HG02973 (cell line): ENCODE measurements around the gene SLC28A3.

Source experiments
- ATAC-seq: cut with Tn5 transposase; IDR thresholded peaks from one replicate; pipeline ENCODE4 v1.9.1; 2021; ENCODE audit warnings: moderate library complexity; ENCODE audit not compliant: unreplicated experiment

Gene SLC28A3

DNA sequence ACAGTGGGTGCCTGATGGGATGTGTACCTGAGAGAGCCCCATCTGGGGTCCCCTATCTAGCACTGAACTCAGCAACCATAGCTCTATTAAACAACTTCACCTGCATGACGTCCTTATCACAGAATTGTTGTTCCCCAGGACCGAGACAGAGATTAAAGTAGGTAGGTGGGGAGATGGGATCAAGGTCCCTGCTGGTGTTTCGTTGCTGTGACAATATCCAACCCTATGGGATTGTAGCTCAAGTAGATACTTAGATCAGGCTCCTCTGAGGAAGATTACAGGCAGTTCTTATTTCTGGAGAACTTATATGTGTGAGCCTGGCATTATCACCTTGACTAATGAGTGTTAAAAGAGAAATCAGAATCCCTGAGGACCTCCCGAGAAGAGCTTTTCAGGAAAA, 84.9 kb downstream of the SLC28A3 start:
- no peak for ATAC-seq

DNA sequence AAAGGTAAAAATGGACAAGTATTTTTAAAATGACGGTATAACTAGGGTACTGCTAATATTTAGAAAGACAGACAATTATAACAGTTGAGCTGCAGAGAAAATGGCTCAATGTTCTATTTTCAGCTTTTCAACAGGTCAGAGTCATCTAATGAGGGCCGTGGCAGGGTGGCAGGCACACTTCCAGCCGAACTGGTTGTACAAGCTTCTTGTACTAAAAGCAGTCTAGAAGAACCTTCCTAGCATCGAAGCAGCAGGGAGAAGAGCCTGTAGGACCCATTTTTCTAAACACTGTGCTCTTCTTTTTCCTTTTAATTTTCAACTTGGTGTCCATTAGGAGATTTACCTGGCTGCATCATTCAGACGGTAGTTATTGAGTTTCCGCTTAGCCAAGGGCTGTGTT, 85.6 kb downstream of the SLC28A3 start:
- no peak for ATAC-seq

DNA sequence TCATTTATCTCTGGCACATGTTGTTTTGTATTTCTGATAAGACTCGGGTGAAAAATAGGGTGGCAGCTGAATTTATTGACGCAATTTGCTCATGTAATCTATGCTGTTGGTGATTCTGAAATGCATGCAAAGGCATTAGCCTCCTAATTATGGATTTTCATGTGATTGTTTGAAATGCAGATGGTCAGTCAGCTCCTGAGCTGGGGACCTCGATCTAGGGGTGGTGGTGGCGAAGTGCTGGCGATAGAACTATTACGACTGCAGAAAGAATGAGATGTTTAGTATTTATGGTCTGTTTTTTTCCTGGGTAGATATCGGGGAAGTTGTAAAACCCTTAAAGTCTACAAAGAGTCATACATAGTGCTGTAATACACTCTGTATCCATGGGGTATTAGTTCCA, 88.6 kb downstream of the SLC28A3 start:
- no peak for ATAC-seq

DNA sequence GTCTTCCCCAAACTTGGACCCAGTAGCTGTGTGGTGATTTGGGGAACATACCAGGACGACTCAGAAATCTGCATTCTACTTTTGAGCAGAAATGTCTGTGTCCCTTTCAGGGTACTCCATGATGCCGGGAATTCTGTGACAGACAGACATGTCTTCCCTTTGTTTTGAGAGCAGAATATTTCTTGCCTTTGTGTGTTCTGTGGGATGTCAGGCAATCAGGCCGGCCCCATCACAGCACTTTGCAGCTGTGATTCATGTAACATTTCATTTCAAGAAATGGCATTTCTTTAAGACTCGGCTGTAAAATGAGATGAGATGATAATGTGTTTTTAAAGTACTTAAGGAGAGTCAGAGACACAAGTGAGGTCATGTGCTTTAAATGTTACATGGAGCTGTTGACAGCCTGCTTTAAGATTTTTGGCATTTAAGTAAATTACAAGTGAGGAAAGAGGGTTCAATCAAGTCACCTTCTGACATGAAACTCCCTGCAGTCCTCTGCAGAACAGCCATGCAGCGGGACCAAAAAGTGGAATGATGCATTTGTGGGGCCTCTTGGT, 98.7 kb downstream of the SLC28A3 start:
- no peak for ATAC-seq

DNA sequence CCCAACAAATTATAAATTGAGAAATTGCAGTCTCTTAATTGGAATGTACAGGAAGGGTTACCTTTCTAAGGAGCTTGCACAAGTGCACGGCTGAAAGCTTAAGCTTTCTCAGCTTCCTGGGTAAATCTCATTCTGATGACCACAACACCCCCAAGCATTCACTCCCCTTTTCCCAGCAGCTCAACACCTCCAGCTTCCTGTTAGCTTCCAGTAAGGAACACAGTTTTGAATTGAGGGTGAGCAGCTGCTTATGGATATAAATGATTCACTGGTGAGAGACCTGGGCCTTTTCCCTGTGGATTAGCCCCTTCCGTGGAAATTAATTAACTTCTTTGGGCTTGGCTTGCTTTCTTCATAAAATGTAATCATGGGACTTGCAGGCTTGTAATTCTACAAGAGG, 101.2 kb downstream of the SLC28A3 start:
- no peak for ATAC-seq

DNA sequence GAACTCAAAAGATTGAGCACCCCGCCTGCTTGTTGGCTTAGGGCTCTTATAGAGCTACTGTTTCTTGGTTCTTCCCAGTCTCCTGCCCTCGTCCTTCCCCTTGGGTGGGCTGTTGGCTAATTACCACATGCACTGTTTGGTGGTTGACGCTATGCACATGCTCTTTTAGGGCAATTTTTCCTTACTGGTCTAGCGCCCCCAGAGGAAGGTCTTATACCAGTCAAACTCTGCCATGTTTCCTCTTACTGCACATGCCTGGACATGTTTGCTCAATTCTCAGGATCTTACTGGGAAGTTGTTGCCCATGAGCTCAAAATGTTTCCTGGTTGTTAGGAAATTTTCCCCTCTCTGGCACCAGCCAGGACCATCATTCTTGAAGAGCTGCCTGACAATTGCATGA, 101.9 kb downstream of the SLC28A3 start:
- no peak for ATAC-seq

DNA sequence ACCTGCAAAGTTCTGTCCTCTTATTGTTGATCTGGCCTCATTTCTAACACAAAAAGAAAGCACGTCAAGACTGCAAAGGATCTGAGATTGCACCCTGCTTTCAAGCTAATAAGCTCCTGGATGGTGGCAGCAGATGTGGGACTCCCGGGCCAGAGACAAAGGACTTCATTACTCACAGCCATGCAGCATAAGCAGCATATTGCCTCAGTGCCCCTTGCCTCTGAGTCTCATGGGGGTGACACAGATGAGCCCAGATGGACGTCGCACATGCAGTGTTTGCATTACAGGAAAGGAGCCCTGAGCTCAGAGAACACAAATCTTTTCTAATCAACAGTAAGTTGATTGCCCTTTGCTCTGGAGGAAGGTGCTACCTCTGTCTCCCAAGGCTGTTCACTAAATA, 105.0 kb downstream of the SLC28A3 start:
- no peak for ATAC-seq

DNA sequence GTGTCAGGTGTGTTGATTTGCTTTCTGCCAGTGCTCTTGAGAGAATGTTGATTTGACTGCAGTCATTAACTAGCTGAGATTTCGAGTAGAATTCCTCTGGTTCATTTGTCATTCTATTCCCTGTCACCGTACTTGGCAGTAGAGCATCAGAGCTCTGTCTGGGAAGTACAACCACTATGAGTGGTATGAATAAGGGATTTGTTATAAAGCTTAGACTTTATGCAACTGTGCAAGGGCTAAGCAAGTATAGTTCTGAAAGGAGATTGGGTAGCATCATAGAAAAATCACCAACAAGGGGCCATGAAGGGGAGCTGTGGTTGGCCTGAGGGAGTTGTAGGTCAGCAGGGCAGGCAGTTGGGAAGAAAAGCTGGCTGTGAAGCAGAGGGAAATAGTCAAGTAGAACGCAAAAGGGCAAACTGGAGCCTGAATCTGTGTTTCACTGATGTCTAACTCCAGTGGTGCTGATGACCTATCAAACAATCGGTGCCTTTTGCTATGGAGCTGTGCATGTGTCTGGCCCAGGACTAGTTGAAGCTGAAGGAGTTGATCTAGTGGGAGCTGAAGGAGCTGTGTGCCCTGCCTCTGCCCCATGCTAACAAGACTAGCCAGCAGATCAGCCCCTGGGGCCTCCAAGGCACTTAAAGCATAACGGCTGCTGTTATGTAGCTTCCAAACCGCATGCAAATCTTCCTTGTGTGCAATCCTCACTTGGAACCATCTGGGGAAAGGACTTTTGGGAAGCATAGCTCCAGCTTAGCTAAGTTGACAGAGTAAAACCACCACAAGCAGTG, 110.0 kb downstream of the SLC28A3 start:
- no peak for ATAC-seq

DNA sequence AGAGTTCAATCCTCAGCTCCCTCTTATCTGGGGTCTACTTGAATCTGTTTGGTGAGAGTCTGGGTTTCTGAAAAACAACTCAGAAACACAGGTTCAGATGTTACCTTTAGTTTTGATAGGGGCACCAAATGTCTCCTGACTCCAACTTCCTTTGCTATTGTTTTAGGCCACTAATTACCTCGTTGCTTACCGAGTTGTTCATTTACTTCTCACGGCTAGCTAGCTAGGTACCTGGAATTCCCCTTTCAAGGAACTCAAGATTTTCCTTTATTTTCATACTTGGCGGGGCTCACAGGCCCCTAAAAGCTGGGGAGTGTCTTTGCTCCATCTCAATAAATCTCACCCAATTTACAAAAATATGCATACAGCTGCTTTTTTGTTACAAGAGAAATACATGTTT, 111.4 kb downstream of the SLC28A3 start:
- ATAC-seq = no peak

DNA sequence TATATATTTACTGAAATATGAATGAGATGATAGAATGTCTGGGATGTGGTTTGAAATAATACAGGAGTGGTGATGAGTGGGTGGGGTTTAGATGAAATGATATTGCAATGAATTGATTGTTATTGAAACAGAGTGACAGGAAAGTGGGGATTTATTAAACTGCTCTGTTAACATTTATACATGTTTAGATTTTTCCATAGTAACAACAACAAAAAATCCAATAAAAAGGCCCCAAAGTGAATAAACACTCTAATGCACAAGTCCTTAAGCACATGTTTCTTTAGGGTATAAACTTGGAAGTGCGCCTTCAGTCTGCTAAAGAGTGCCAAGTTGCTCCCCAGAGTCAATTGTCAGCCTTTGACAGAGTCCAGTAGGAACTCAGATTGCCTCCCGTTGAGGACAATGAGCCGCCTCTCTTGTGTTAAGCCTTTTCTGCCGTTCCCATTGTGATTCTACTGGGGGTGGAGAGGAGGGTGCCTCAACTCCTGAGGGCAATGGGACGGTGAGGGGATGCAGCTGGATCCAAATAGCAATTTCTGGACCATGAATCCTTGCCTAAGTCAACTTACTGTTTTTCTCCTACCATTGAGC, 112.3 kb downstream of the SLC28A3 start:
- ATAC-seq = no peak

DNA sequence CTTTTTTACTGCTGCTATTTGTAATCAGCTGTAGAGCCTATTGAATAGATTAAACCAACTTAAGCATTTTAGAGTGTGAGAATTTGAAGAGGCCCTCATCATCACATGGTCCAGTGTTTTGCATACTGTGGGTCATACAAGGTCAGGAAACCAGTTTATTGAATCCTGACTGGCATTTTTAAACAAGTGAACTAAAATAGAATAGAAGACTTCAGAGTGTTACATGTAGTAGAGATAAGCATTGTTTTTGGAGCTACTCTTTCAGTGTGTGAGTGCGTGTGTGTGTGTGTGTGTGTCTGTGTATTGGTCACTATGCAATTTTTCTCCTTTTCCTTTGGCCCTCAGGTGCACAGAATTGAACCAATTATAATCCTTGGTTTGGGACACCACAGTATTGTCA, 114.4 kb downstream of the SLC28A3 start:
- no peak for ATAC-seq
